ENCODE results near the gene DPYSL4. TPM values are rescaled to one million over a fixed set of nuclear protein-coding genes. Genes with fewer than 3 reads are reported as not detected.
A peak's percentile ranks its signal among the peaks of the same experiment; 100 is the strongest.

The DPYSL4 gene
- total RNA-seq, 1 experiment from 2014 or later, result 26.3 TPM

DNA sequence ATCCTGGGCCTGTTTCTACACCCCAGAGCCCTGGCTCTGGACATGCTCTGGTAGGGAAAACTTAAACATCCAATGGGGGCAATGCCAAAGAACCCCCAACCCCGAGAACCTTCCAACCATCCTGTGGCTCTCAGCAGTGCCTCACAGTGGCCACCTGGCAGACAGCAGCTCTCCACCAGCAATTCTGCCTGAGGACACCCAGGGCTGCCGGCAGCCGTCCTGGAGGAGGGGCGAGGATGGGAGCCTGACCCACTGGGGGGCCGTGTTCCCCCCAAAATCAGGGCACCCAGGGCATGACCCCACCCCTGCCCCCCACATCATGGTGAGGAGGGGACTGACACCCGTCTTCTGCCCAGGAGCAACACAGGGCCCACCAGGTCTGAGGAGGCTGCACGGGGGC lies 32.7 kb downstream of the DPYSL4 start:
- Histone ChIP-seq H3K4me2 (ENCODE audit: insufficient read depth, insufficient read length, low read length) (no peak overlapping the region), H2BK20ac (ENCODE audit: low read depth, low read length, poor library complexity, severe bottlenecking) (no peak overlapping the region), H3K23ac (ENCODE audit: insufficient read length, low read depth, low read length) (no peak overlapping the region), H3K9me3 (ENCODE audit: control insufficient read depth, low read depth, low read length) (no peaks in the 10 kb centered on the region), H3K56ac (ENCODE audit: insufficient read length, low read depth, low read length) (no peak overlapping the region), H2BK12ac (ENCODE audit: insufficient read length, low read depth, low read length) (no peak overlapping the region), H3K27me3 (ENCODE audit: insufficient read depth, low read length) (no peaks in the 10 kb centered on the region), H2AFZ (ENCODE audit: low read length) (no peak overlapping the region), H3K4me1 (ENCODE audit: insufficient read depth, low read length) (no peaks in the 10 kb centered on the region), H2AK5ac (ENCODE audit: insufficient read length, low read length) (no peak overlapping the region), H3K9ac (ENCODE audit: extremely low read depth, insufficient read length, low read length) (no peak overlapping the region), H2BK120ac (ENCODE audit: low read depth, low read length, poor library complexity, severe bottlenecking) (no peak overlapping the region), H2BK15ac (ENCODE audit: low read depth, low read length) (no peak overlapping the region), H4K91ac (ENCODE audit: insufficient read length, low read depth, low read length) (no peak overlapping the region), H3K27ac (ENCODE audit: insufficient read length, low read depth, low read length) (no peak overlapping the region), H3K23me2 (ENCODE audit: insufficient read length, low read depth, low read length, poor library complexity, severe bottlenecking) (no peaks in the 10 kb centered on the region), H4K20me1 (ENCODE audit: control insufficient read depth, insufficient read depth, insufficient read length) (no peaks in the 10 kb centered on the region), H3K14ac (ENCODE audit: insufficient read depth, low read length) (no peak overlapping the region), H3T11ph (ENCODE audit: low read length) (no peak overlapping the region), H3K4ac (ENCODE audit: low read depth, low read length) (no peak overlapping the region), H3K79me1 (ENCODE audit: insufficient read depth, low read depth, low read length, poor library complexity, severe bottlenecking) (no peaks in the 10 kb centered on the region), H4K8ac (replicated peaks; ENCODE audit: insufficient read length, low read depth, low read length) (no peak overlapping the region), H3K79me2 (ENCODE audit: insufficient read depth, low read length) (no peaks in the 10 kb centered on the region), H2BK5ac (ENCODE audit: insufficient read length, low read length) (no peak overlapping the region), H3K18ac (ENCODE audit: insufficient read length, low read depth, low read length) (no peak overlapping the region), H4K5ac (ENCODE audit: insufficient read length, low read depth, low read length) (no peak overlapping the region)
- H3K4me3 Mint-ChIP-seq, result no peak overlapping the region
- TF ChIP-seq, protein P1, sequence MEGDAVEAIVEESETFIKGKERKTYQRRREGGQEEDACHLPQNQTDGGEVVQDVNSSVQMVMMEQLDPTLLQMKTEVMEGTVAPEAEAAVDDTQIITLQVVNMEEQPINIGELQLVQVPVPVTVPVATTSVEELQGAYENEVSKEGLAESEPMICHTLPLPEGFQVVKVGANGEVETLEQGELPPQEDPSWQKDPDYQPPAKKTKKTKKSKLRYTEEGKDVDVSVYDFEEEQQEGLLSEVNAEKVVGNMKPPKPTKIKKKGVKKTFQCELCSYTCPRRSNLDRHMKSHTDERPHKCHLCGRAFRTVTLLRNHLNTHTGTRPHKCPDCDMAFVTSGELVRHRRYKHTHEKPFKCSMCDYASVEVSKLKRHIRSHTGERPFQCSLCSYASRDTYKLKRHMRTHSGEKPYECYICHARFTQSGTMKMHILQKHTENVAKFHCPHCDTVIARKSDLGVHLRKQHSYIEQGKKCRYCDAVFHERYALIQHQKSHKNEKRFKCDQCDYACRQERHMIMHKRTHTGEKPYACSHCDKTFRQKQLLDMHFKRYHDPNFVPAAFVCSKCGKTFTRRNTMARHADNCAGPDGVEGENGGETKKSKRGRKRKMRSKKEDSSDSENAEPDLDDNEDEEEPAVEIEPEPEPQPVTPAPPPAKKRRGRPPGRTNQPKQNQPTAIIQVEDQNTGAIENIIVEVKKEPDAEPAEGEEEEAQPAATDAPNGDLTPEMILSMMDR (conservative IDR thresholded peaks at IDR 0.05), result peak; percentile 54
- peaks cover 35 to 38% (median 37%) of the 10 kb centered on the region in 3 experiments for H3K36me3 Mint-ChIP-seq (ENCODE audit: insufficient read depth in 1 of 3, low read depth in 3 of 3)
- no peaks in the 10 kb centered on the region for H3K4me1 Mint-ChIP-seq
- H3K27me3 Mint-ChIP-seq (ENCODE audit: low read depth), result peaks cover 5% of the 10 kb centered on the region
- DNase-seq, result no peak
- no peak overlapping the region for H3K27ac Mint-ChIP-seq
- WGBS (ENCODE audit: extremely low coverage, insufficient read length, low lambda C conversion rate), result no CpG with 5 or more reads among the region's 7 CpGs
- H3K9me3 Mint-ChIP-seq, result peaks cover 46% of the 10 kb centered on the region in 2 experiments

Measured in H9 (cell line).